Endothelial cell of umbilical vein (primary cell): ENCODE data around the gene WNT10A. TPM values are rescaled to one million over a fixed set of nuclear protein-coding genes. Genes with fewer than 3 reads are reported as not detected.

Source experiments
- BruUV-seq: library from RNA; stranded (reverse); fragments of 400-500 nt; replicated peaks from 2 replicates; lab custom pipeline; 2021; lab: Mats Ljungman, UMichigan
- CTCF ChIA-PET: fragments of 300-600, 350-600 bp; sonication (Branson Sonifier 250); formaldehyde crosslinking; loops from one replicate; lab custom pipeline; 2021; ENCODE audit warnings: antibody characterized with exemption, inconsistent platforms; lab: Charles Lee
- POLR2A ChIA-PET: fragments of 300-600, 350-600 bp; sonication (Branson Sonifier 250); formaldehyde crosslinking; loops from one replicate; lab custom pipeline; 2021; ENCODE audit warnings: antibody characterized with exemption, inconsistent platforms; lab: Charles Lee
- DNase-seq: peaks from one replicate; pipeline ENCODE4 v3.0.0-alpha.2; 2011; ENCODE audit warnings: low read depth, low spot score
- FAIRE-seq: peaks from 2 replicates; lab custom pipeline; 2011; peaks lifted over from hg19 to GRCh38; lab: Jason Lieb, UNC
- H2AFZ ChIP-seq: 2 replicates; pipeline ENCODE4 v1.6.0; 2012; ENCODE audit warnings: low read depth, low read length, control low read depth, inconsistent platforms
- H3K27ac ChIP-seq: 2 replicates; pipeline ENCODE4 v1.5.1; 2011; ENCODE audit warnings: low read depth, mild to moderate bottlenecking, control low read depth, low read length, moderate library complexity; ENCODE audit not compliant: insufficient read depth
- H3K27me3 ChIP-seq, 2 experiments: 2 replicates each; pipeline versions ENCODE4 v1.6.0 to v1.6.1; 2011; ENCODE audit warnings: low read length in 2 of 2, mixed read lengths in 1 of 2; ENCODE audit not compliant: control insufficient read depth in 2 of 2, insufficient read depth in 2 of 2
- H3K36me3 ChIP-seq, 2 experiments: 2 replicates in 1 of 2; 3 replicates in 1 of 2; pipeline ENCODE4 v1.5.1; 2011; ENCODE audit warnings: low read length in 2 of 2, mild to moderate bottlenecking in 1 of 2, moderate library complexity in 1 of 2; ENCODE audit not compliant: control insufficient read depth in 2 of 2, insufficient read depth in 2 of 2; ENCODE audit errors: extremely low read depth in 1 of 2
- H3K4me1 ChIP-seq: 3 replicates; pipeline ENCODE4 v1.5.1; 2011; ENCODE audit warnings: mild to moderate bottlenecking, low read length; ENCODE audit not compliant: control insufficient read depth, insufficient read depth; ENCODE audit errors: extremely low read depth
- H3K4me2 ChIP-seq: 2 replicates; pipeline ENCODE4 v1.6.1; 2011; ENCODE audit warnings: low read length, control low read depth, mixed read lengths; ENCODE audit not compliant: insufficient read depth
- H3K4me3 ChIP-seq, 3 experiments: fragments of 200-600 bp in 1 of 3; sonication (generic), shearing (Covaris generic) in 1 of 3; replicated peaks in 1 of 3; 2 replicates each; pipeline ENCODE4 v1.5.1; 2011 to 2016; ENCODE audit warnings: control low read depth in 3 of 3, low read length in 3 of 3, mild to moderate bottlenecking in 2 of 3, inconsistent platforms in 1 of 3, low read depth in 1 of 3, moderate library complexity in 1 of 3; ENCODE audit not compliant: insufficient read depth in 1 of 3
- H3K79me2 ChIP-seq: 2 replicates; pipeline ENCODE4 v1.6.0; 2012; ENCODE audit warnings: low read length, inconsistent platforms; ENCODE audit not compliant: control insufficient read depth, insufficient read depth
- H3K9ac ChIP-seq: replicated peaks from 2 replicates; pipeline ENCODE3; 2011; ENCODE audit warnings: low read length, control low read depth; ENCODE audit not compliant: insufficient read depth; ENCODE audit errors: extremely low read depth
- H3K9me1 ChIP-seq: replicated peaks from 3 replicates; pipeline ENCODE4 v1.6.0; 2011; ENCODE audit warnings: mild to moderate bottlenecking, low read length; ENCODE audit not compliant: control insufficient read depth, insufficient read depth; ENCODE audit errors: extremely low read depth
- H3K9me3 ChIP-seq: replicated peaks from 2 replicates; pipeline ENCODE4 v1.5.1; 2012; ENCODE audit warnings: low read length, inconsistent platforms; ENCODE audit not compliant: control insufficient read depth, insufficient read depth
- H4K20me1 ChIP-seq: replicated peaks from 2 replicates; pipeline ENCODE3; 2011; ENCODE audit warnings: mild to moderate bottlenecking, low read length; ENCODE audit not compliant: control insufficient read depth, insufficient read depth; ENCODE audit errors: extremely low read depth
- EZH2 ChIP-seq: IDR thresholded peaks from 2 replicates; pipeline ENCODE4 v1.6.1; 2012; ENCODE audit warnings: borderline replicate concordance, low read depth, mild to moderate bottlenecking, moderate library complexity, low read length, inconsistent platforms; ENCODE audit not compliant: severe bottlenecking
- FOS ChIP-seq: IDR thresholded peaks from 2 replicates; pipeline ENCODE4 v1.6.1; 2011; ENCODE audit warnings: mild to moderate bottlenecking, low read length, moderate library complexity, borderline replicate concordance; ENCODE audit not compliant: insufficient read depth
- GATA2 ChIP-seq: IDR thresholded peaks from 2 replicates; pipeline ENCODE4 v1.7.0; 2011; ENCODE audit warnings: low read depth, mild to moderate bottlenecking, moderate library complexity, mixed read lengths, low read length; ENCODE audit not compliant: insufficient read length, insufficient read depth
- JUN ChIP-seq: IDR thresholded peaks from 2 replicates; pipeline ENCODE4 v1.6.1; 2011; ENCODE audit warnings: borderline replicate concordance, low read depth; ENCODE audit not compliant: insufficient read length, insufficient read depth
- MYC ChIP-seq: IDR thresholded peaks from one replicate; pipeline ENCODE4 v1.6.1; 2011; ENCODE audit warnings: mild to moderate bottlenecking, low read depth, low read length
- POLR2A ChIP-seq: IDR thresholded peaks from 2 replicates; pipeline ENCODE4 v1.6.1; 2012; ENCODE audit warnings: low read depth, mild to moderate bottlenecking, control low read depth, low read length
- POLR2AphosphoS5 ChIP-seq: IDR thresholded peaks from 2 replicates; pipeline ENCODE4 v1.6.1; 2012; ENCODE audit warnings: low read depth, mild to moderate bottlenecking, control low read depth, low read length, moderate library complexity; ENCODE audit not compliant: insufficient read depth
- dilution Hi-C: fragments of 300-500 bp; cut with MboI; formaldehyde crosslinking; loops from one replicate; pipeline ENCODE4 v1.15.0; 2019; ENCODE audit warnings: low sequenced_read_pairs; ENCODE audit not compliant: extremely low pct_ligation_motif_present
- intact Hi-C: fragments of 100-400 bp; cut with micrococcal nuclease; formaldehyde crosslinking; loops from one replicate; pipeline ENCODE4 v1.10.0; 2022
- polyA plus RNA-seq, 4 experiments: library from polyadenylated mRNA; depleted of rRNA in 3 of 4; stranded (reverse) in 3 of 4; unstranded in 1 of 4; fragments of >200 nt; gene quantifications; 2 replicates each; pipeline versions ENCODE4 v1.2.1 to v1.2.3, GENCODE V29; 2011 to 2012; ENCODE audit warnings: missing spikeins in 1 of 4
- total RNA-seq: library from RNA; stranded (reverse); gene quantifications from 2 replicates; pipeline ENCODE4 v1.2.3, GENCODE V29; 2021
- TF ChIP-seq, protein P1 (sequence below): IDR thresholded peaks from 2 replicates; pipeline ENCODE4 v1.6.1; 2011; ENCODE audit not compliant: insufficient read depth, insufficient read length
- TF ChIP-seq, protein P2 (sequence below), 2 donors: IDR thresholded peaks; 1 replicate in 1 of 2; 2 replicates in 1 of 2; pipeline ENCODE4 v1.5.1; 2011; ENCODE audit warnings: low read length in 2 of 2, mild to moderate bottlenecking in 2 of 2, moderate library complexity in 2 of 2, control low read depth in 1 of 2, inconsistent platforms in 1 of 2, low read depth in 1 of 2; ENCODE audit not compliant: insufficient read depth in 1 of 2; ENCODE audit errors: extremely low read depth in 1 of 2

WNT10A gene
- total and polyA plus RNA-seq, 2 donors (not counting 3 experiments of a cell fraction or from before 2014, with no cell fraction given), result not detected

DNA sequence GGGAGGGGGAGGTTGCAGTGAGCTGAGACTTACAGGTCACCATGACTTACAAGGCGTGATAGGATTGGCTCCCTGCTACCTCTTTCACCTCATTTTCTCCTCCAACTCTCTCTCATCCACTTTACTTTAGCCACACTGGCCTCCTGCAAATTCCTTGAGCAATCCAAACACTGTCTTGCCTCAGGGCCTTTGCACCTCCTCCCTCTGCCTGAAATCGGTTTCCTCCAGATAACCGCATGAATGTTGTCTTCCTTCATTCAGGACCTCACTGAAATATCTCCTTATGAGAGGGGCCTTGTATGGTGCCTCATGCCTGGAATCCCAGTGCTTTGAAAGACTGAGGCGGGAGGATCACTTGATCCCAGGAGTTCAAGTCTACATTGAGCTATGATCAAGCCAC lies 21.8 kb downstream of the WNT10A start:
- Histone ChIP-seq H3K27me3 (peaks cover 30 to 36% of the 10 kb centered on the region in 2 experiments), H3K9me3 (no peaks in the 10 kb centered on the region), H3K4me2 (no peak overlapping the region), H3K4me1 (peaks cover 7% of the 10 kb centered on the region), H2AFZ (no peak overlapping the region), H3K9ac (no peak overlapping the region), H3K27ac (no peak overlapping the region), H3K36me3 (no peaks in the 10 kb centered on the region), H3K9me1 (no peaks in the 10 kb centered on the region), H4K20me1 (no peaks in the 10 kb centered on the region), H3K79me2 (no peaks in the 10 kb centered on the region), H3K4me3 (no peak overlapping the region)
- TF ChIP-seq MYC (no peak), EZH2 (no peak), JUN (no peak), POLR2A (no peak), FOS (no peak), GATA2 (no peak), POLR2AphosphoS5 (no peak)
- TF ChIP-seq, protein P1, sequence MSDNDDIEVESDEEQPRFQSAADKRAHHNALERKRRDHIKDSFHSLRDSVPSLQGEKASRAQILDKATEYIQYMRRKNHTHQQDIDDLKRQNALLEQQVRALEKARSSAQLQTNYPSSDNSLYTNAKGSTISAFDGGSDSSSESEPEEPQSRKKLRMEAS, result no peak
- TF ChIP-seq, protein P2, sequence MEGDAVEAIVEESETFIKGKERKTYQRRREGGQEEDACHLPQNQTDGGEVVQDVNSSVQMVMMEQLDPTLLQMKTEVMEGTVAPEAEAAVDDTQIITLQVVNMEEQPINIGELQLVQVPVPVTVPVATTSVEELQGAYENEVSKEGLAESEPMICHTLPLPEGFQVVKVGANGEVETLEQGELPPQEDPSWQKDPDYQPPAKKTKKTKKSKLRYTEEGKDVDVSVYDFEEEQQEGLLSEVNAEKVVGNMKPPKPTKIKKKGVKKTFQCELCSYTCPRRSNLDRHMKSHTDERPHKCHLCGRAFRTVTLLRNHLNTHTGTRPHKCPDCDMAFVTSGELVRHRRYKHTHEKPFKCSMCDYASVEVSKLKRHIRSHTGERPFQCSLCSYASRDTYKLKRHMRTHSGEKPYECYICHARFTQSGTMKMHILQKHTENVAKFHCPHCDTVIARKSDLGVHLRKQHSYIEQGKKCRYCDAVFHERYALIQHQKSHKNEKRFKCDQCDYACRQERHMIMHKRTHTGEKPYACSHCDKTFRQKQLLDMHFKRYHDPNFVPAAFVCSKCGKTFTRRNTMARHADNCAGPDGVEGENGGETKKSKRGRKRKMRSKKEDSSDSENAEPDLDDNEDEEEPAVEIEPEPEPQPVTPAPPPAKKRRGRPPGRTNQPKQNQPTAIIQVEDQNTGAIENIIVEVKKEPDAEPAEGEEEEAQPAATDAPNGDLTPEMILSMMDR (IDR thresholded peaks at IDR 0.05; ENCODE audit: extremely low read depth in 1 of 2, insufficient read depth in 1 of 2, low read depth in 1 of 2, low read length in 2 of 2), result no peak
- dilution Hi-C loops, result no loop called here
- POLR2A ChIA-PET, result no interaction called here
- BruUV-seq, result no TSS peak
- no peak for FAIRE-seq
- DNase-seq, result no peak
- CTCF ChIA-PET, result interaction anchor here (1.4 to 3.9 kb wide), 2 partner anchors 11 to 26 kb away, joined by 4 to 18 read pairs; no protein-coding TSS in a partner anchor
- intact Hi-C loops, result no loop called here
